Adrenal gland (tissue), 12 donors: ENCODE measurements around the gene OXGR1. TPM values are rescaled to one million over a fixed set of nuclear protein-coding genes. Genes with fewer than 3 reads are reported as not detected.

ENCODE experiments used
- DNase-seq, 7 donors: peaks; one replicate each; pipeline ENCODE4 v3.0.0-alpha.2; 2019 to 2020
- H3K27ac ChIP-seq, 5 donors: fragments of 200-600 bp; sonication (generic) in 4 of 5; 1 replicate in 3 of 5; 2 replicates in 2 of 5; pipeline versions ENCODE4 v1.5.1 to v1.8.0; 2016 to 2020; ENCODE audit warnings: mild to moderate bottlenecking in 1 of 5
- H3K27me3 ChIP-seq: fragments of 200-600 bp; 2 replicates; pipeline ENCODE4 v1.8.0; 2021
- H3K36me3 ChIP-seq, 2 donors: fragments of 200-600 bp; replicated peaks in 1 of 2; 1 replicate in 1 of 2; 2 replicates in 1 of 2; pipeline versions ENCODE4 v1.5.1 to v1.8.0; 2018 to 2022
- H3K4me1 ChIP-seq, 2 donors: fragments of 200-600 bp; replicated peaks in 1 of 2; 1 replicate in 1 of 2; 2 replicates in 1 of 2; pipeline versions ENCODE4 v1.5.1 to v1.8.0; 2018 to 2021
- H3K4me3 ChIP-seq, 4 donors: fragments of 200-600 bp; sonication (generic) in 3 of 4; one replicate each; pipeline ENCODE4 v1.5.1; 2016 to 2018
- H3K9me3 ChIP-seq, 3 donors: fragments of 200-600 bp; sonication (generic) in 1 of 3; replicated peaks in 1 of 3; 1 replicate in 2 of 3; 2 replicates in 1 of 3; pipeline versions ENCODE4 v1.5.1 to v1.8.0; 2016 to 2021
- CTCF ChIP-seq, 6 experiments: fragments of 450-650 bp in 4 of 6; fragments of 200-600 bp in 2 of 6; sonication (generic) in 1 of 6; IDR thresholded peaks; 1 replicate in 5 of 6; 2 replicates in 1 of 6; pipeline versions ENCODE4 v1.5.1 to v1.8.0; 2016 to 2021; ENCODE audit warnings: antibody characterized with exemption in 6 of 6, mild to moderate bottlenecking in 2 of 6, moderate library complexity in 1 of 6
- POLR2A ChIP-seq, 2 donors: fragments of 450-650 bp; IDR thresholded peaks; one replicate each; pipeline ENCODE4 v1.6.1; 2017; ENCODE audit warnings: antibody characterized with exemption in 2 of 2, mild to moderate bottlenecking in 2 of 2, moderate library complexity in 1 of 2
- WGBS, 4 donors: extraction: QIAGEN DNeasy Blood & Tissue Kit in 2 of 4; methylation state at CpG; one replicate each; pipeline versions ENCODE4 v1.1.5 to v1.1.7; 2013 to 2017; 5-methylcytosine and 5-hydroxymethylcytosine counted together
- intact Hi-C, 2 donors: fragments of 100-400 bp; cut with DNase I; formaldehyde crosslinking; loops; one replicate each; pipeline versions ENCODE4 v1.14.1 to v1.15.0; 2022 to 2023
- polyA plus RNA-seq, 3 donors: library from polyadenylated mRNA; stranded (reverse); fragments of 200-250 nt in 2 of 3; fragments of 350-450 nt in 1 of 3; fragmentation: Illumina TruSeq in 1 of 3; extraction: RNeasy Lipid Tissue Mini Kit (QIAGEN cat#74804) in 1 of 3; gene quantifications; one replicate each; pipeline ENCODE4 v1.2.3, GENCODE V29; 2013 to 2014
- total RNA-seq, 9 donors: library from RNA; depleted of rRNA in 4 of 9; stranded (reverse); fragments of >200 nt in 4 of 9; fragments of 120-200 nt in 1 of 9; fragmentation: NEBNext Ultra II Directional in 1 of 9; extraction: Animal tissue kit (Norgen Biotek cat#: 25700) in 1 of 9; gene quantifications; one replicate each; pipeline versions ENCODE4 v1.1.0 to v1.2.4, GENCODE V29; 2013 to 2023
- donor health status: healthy with polysubstance abuse.
- donor health status: Bipolar disorder and iron deficiency.
- donor health status: DM: yes; HTN: yes; CAD: no.
- donor health status: DM: no; HTN: no; CAD: no.
- donor health status: DM: no; HTN: no; CAD: no.
- donor health status: DM: yes; HTN: yes; CAD: no.

Gene OXGR1
- total and polyA plus RNA-seq, 12 donors: 0.11 to 0.13 TPM; not detected in 10

GRCh38 chr13:96996886-96997285 lies 2.6 kb upstream of the OXGR1 start:
- no peak for DNase-seq
- TF ChIP-seq POLR2A (IDR thresholded peaks at IDR 0.05) (no peak), CTCF (IDR thresholded peaks at IDR 0.05) (no peak)
- intact Hi-C loops: no loop called here
- no peaks in the 10 kb centered on the region for H3K9me3 ChIP-seq
- H3K4me1 ChIP-seq: peaks cover 9 to 12% of the 10 kb centered on the region in 2 donors
- no peaks in the 10 kb centered on the region for H3K36me3 ChIP-seq
- H3K27me3 ChIP-seq: peaks cover 17% of the 10 kb centered on the region
- WGBS, 4 donors: 75 to 93% (median 79%) methylated on average over 5 of the region's 5 CpGs
- no peak overlapping the region for H3K4me3 ChIP-seq
- no peak overlapping the region for H3K27ac ChIP-seq

GRCh38 chr13:96996107-96996506 lies 1.8 kb upstream of the OXGR1 start:
- no peaks in the 10 kb centered on the region for H3K36me3 ChIP-seq
- no peak for DNase-seq
- intact Hi-C loops: no loop called here
- no peaks in the 10 kb centered on the region for H3K9me3 ChIP-seq
- TF ChIP-seq POLR2A (IDR thresholded peaks at IDR 0.05) (no peak), CTCF (IDR thresholded peaks at IDR 0.05) (no peak)
- WGBS, 4 donors: 63 to 69% (median 65%) methylated on average over 4 of the region's 4 CpGs
- H3K4me1 ChIP-seq: peaks cover 9% of the 10 kb centered on the region in 2 donors
- peaks cover 24% of the 10 kb centered on the region for H3K27me3 ChIP-seq
- no peak overlapping the region for H3K4me3 ChIP-seq
- no peak overlapping the region for H3K27ac ChIP-seq

GRCh38 chr13:96994858-96995243 lies 575 bp upstream of the OXGR1 start:
- intact Hi-C loops: no loop called here
- WGBS, 4 donors: 48 to 56% (median 54%) methylated on average over 10 of the region's 10 CpGs
- H3K9me3 ChIP-seq: no peaks in the 10 kb centered on the region
- no peaks in the 10 kb centered on the region for H3K36me3 ChIP-seq
- H3K4me1 ChIP-seq: peaks cover 9% of the 10 kb centered on the region in 2 donors
- no peak for DNase-seq
- no peak overlapping the region for H3K4me3 ChIP-seq
- no peak overlapping the region for H3K27ac ChIP-seq
- no peak for TF ChIP-seq POLR2A (IDR thresholded peaks at IDR 0.05)
- TF ChIP-seq CTCF (IDR thresholded peaks at IDR 0.05): no peak
- peaks cover 24% of the 10 kb centered on the region for H3K27me3 ChIP-seq

- H3K27ac ChIP-seq: no peak overlapping the region
- H3K4me1 ChIP-seq: peaks cover 9% of the 10 kb centered on the region in 2 donors
- intact Hi-C loops: no loop called here
- TF ChIP-seq POLR2A (IDR thresholded peaks at IDR 0.05) (no peak), CTCF (IDR thresholded peaks at IDR 0.05) (no peak)
- no peaks in the 10 kb centered on the region for H3K36me3 ChIP-seq
- peaks cover 24% of the 10 kb centered on the region for H3K27me3 ChIP-seq
- no peaks in the 10 kb centered on the region for H3K9me3 ChIP-seq
- DNase-seq: no peak
- H3K4me3 ChIP-seq: peak overlapping the region in 1 of 4 donors; percentile 52
- 35 to 45% (median 42%) methylated on average over 8 of the region's 8 CpGs for WGBS, 4 donors
These were observed 651 bp downstream of the OXGR1 start for GRCh38 chr13:96993634-96994016.
